ENCODE data around the gene TMEM154.

Gene TMEM154

GRCh38 chr4:152696764-152697261 lies 17.0 kb upstream of the TMEM154 start:
- DNase-seq (ENCODE audit: low spot score), result no peak

GRCh38 chr4:152693871-152694270 lies 14.1 kb upstream of the TMEM154 start:
- no peak for DNase-seq (ENCODE audit: low spot score)

- no peak for DNase-seq (ENCODE audit: low spot score)
These were observed 12.0 kb upstream of the TMEM154 start for GRCh38 chr4:152691761-152692160.

DNA sequence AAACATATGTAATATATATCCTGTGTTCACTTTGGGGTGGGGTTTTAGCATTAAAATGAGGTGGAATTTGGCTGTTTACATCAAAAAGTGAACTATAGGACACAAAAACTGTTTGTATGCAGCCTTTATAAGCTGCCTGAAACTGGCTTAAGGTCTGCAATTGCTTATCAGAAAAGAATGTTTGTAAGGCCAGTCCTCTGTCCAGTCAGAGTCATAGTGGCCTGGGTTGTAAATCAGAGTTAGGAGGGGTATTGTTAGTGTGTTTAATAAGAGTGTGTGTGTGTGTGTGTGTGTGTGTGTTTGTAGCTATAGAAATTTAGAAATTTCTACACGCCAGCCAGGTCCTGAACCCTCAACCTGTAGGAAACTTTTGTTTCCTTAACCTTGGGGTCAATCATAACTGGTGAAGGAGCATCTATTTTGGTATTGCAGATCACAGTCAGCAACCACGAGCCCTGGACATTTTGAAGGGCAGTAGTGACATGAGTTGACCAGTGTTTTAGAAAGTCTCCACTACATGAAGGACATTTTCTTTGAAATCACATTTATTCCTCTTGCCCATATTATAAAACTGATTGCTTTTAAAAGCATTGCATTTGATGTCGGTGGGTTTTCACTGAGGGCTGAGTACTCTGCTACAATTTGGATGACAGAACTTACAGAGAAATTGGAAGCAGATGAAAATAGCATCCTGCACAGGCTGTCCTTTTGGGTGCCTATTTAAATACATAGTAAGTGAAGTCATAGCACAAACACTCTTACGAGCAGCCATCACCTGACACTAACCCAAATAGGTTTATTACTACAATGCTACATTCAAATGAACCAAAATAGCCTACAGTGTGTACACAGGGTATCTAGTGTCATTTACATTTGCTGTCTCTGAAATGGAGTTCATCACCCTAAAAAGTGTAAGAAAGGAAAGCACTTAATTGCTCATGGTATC lies 11.2 kb upstream of the TMEM154 start:
- DNase-seq (ENCODE audit: low spot score), result no peak

DNA sequence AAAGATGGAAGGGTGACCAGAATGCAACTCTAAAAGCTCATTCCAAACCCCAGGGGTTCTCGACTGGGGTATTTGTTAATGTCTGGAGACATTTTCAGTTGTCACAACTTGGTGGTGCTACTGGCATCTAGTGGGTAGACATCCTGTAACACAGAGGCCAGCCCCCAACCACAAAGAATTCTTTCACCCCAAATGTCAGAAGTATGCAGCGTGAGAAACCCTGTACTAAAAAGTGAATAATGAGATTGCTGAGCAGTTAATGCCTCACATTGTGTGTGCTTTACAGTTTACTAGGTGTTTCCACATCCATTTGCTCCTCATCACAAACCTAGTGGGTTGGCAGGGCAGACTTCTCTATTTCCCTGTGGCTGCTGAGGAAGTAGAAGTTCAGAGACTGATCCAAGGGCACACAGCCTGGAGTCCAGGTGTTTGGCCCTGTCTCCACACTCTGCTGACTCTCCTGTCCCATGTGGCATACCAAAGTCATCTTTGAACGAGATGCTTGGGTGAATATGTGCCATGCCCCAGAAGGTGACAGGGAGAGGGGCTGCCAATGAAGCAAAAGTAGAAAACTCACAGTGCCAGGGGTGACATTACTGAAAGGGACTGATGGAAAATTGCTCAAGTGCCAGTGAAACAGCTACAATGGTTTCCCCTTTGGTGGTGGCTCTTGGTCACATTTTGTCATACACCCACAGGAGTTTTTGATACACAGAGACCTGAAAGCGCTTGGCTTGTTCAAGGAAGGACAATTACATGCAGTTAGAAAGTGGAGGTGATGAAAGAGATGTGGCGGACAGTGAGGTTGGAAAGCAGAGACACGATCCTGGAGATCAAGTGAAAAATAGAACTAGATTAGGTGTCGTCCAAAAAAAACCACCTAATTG lies 10.1 kb upstream of the TMEM154 start:
- DNase-seq (ENCODE audit: low spot score), result no peak

DNA sequence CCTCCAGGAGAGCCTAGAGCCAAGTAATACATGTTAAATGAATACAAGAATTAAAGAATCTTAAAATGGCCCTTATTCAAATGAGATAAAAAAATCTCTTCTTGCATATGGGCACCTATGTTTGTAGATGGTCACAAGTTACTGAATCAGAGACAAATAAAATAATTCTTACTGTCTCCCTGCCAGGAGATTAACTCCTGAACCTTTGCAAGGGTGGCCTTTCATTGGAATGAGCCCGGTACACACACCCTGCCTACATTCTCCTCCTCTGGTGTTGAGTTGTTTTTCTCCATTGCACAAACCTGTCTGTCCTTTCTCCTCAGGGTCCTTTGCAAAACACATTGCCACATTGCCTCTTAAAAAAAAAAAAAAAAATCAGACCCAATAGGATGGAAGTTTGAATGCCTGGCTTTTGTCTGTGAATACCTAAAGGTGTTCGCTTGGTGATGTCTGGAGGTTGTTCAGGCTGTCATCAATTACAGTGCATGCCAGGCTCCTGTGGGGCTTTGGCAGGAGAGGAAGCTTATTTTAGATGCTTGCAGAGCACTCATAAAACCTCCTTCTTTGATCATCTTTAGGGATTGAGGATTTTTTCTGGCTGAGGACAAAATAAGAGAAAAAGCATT lies 8.3 kb upstream of the TMEM154 start:
- no peak for DNase-seq (ENCODE audit: low spot score)

GRCh38 chr4:152686452-152687013 lies 6.7 kb upstream of the TMEM154 start:
- DNase-seq (ENCODE audit: low spot score), result no peak

GRCh38 chr4:152684587-152684986 lies 4.8 kb upstream of the TMEM154 start:
- no peak for DNase-seq (ENCODE audit: low spot score)

DNA sequence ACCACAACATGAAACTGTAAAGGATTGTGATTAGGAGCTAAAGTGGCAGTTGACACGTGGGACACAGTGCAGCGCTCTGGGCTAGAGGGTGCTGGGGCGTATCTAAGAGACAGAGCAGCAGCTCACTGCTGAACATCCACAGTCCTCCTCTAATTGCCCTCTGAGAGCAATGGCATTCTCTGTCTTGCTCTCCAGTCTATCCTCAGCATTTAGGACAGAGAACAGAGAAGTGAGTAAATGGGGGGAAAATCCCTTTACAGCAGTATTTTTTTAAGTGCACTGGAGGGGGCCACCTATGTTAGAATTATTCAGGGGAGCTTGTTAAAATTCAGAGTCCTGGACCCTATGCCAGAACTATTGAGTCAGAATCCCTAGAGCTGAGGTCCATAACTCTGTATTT lies 4.2 kb upstream of the TMEM154 start:
- DNase-seq (ENCODE audit: low spot score), result no peak

GRCh38 chr4:152682143-152682941 lies 2.5 kb upstream of the TMEM154 start:
- no peak for DNase-seq (ENCODE audit: low spot score)

GRCh38 chr4:152680988-152681603 lies 1.3 kb upstream of the TMEM154 start:
- DNase-seq (ENCODE audit: low spot score), result no peak

DNA sequence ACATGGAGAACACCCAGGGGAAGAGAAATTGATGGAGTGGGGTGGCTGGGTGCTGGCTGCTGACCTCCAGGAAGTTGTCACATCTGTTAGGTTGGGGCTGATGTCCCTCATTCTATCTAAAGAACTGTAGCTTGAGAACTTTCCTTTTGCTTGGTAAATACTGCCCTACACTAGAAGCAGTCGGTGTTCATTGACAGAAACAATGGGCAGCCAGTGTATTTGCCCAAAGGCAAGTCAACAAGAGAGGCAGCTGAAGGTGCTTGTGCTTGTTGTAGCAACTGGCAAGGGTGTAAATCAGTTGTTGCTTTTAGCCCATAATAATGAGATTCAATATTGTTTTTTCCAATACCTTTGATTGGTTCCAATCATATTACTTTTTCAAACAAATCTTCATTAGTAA lies 956 bp downstream of the TMEM154 start:
- no peak for DNase-seq (ENCODE audit: low spot score)

- no peak for DNase-seq (ENCODE audit: low spot score)
These were observed 2.7 kb downstream of the TMEM154 start for GRCh38 chr4:152677117-152677516.

DNA sequence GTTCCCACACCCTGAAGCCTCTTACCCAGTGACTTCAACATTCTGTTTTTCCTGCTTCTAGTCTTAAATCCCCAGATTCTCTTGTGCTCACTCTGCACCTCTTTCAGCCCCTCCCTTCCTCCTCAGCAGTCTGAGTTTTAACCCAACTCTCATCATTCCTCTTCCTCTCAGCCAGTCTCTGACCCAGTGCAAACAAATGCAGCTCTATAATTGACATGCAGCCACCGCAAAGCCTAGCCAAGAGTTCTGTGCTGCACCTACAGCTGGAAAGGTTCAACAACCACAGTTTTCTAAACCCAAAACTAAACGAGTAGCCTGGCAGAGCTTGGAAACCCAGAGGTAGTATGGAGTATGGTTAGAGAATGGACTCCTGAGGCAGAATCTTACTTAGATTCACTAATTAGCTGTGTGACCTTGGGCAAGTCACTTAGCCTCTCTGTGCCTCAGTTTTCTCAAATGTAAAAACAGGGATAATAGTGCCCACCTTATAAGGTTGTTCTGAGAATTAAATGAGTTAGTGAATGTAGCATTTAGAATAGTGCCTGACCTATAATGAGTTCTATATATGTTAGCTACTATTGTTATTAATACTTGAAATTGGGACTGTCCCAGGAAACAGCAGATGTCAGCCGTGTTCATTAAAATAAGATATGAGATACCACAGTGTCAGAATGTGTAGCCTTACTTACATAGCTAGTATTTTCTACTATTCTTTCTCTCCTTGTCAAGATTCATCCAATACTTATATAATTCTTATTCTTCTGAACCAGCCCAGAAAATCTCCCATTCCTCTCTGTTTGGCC lies 3.5 kb downstream of the TMEM154 start:
- no peak for DNase-seq (ENCODE audit: low spot score)

- DNase-seq (ENCODE audit: low spot score), result no peak
These were observed 5.4 kb downstream of the TMEM154 start for GRCh38 chr4:152674359-152674758.

DNA sequence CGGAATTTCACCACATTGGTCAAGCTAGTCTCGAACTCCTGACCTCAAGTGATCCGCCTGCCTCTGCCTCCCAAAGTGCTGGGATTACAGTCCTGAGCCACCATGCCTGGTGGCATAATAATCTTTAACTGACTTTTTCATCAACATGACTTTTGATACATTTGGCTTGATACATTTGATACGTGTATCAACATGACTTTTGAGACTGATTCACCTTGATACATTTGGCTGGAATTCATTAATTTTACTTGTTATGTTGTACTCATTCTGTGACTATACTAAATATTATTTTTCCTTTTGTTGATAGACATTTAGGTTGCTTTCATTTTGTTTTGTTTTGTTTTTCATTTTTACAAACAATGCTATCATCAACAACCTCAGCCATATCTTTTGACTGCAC lies 6.3 kb downstream of the TMEM154 start:
- no peak for DNase-seq (ENCODE audit: low spot score)

DNA sequence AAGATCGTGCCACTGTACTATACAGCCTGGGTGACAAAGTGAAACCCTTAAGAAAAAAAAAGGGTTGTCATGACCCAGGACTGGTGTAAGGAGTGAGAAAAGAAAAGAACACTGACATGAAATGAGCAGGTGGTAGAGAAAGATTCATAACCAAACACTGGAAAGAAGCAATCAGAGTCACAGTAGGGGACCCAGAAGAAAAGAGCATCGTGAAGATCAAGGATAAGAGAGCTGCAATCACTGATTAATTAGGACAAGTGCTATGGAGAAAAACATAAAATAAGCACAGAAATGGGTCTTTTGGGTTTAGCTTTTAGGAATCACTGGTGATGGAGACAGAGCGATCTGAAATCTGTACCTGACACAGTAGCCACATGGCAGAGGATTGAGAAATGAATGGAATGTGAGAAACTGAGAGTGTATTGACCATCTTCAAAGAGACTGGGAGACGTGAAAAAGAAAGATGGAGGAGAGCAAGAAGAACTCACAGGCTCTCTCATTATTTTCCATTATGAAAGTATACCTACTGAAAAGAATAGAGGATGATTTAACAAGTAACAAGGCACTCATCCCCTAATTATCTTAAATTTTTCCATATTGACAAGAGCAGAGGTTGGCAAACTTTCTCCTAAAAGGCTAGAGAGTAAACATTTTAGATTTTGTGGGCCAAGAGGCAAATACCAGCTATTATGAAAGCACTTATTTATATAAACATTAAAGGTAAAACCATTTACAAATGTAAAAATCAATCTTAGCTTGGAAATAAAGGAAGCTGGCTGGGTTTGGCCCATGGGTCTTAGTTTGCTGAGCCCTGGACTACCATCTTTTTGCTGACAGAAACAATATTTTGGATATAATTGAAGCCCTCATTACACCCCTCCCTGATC lies 7.3 kb downstream of the TMEM154 start:
- no peak for DNase-seq (ENCODE audit: low spot score)

- DNase-seq (ENCODE audit: low spot score), result no peak
These were observed 11.3 kb downstream of the TMEM154 start for GRCh38 chr4:152668338-152668964.
